Natural killer cell (primary cell): Measurements from ENCODE around the gene EBF4. TPM values are rescaled to one million over a fixed set of nuclear protein-coding genes. Genes with fewer than 3 reads are reported as not detected.

ENCODE experiments used
- ATAC-seq, 3 donors: fragments of 150-1000 bp in 2 of 3; fragments of 200-7000 bp in 1 of 3; cut with Tn5 transposase; 1 replicate in 1 of 3; 2 replicates in 2 of 3; pipeline ENCODE4 v1.10.0; 2021; ENCODE audit warnings: mild to moderate bottlenecking in 2 of 3, moderate library complexity in 2 of 3
- DNase-seq, 2 donors: peaks; one replicate each; pipeline versions ENCODE4 v3.0.0 to v3.0.0-alpha.2; 2013 to 2021; ENCODE audit warnings: mixed read lengths in 1 of 2
- H3K27ac ChIP-seq: one replicate; pipeline ENCODE4 v1.5.1; 2013; ENCODE audit warnings: mild to moderate bottlenecking, low read length
- H3K27me3 ChIP-seq: one replicate; pipeline ENCODE4 v1.6.1; 2013; ENCODE audit warnings: low read length; ENCODE audit not compliant: control insufficient read depth, insufficient read depth
- H3K36me3 ChIP-seq: one replicate; pipeline ENCODE4 v1.6.1; 2013; ENCODE audit warnings: low read length; ENCODE audit not compliant: control insufficient read depth, insufficient read depth
- H3K4me1 ChIP-seq: one replicate; pipeline ENCODE4 v1.6.1; 2013; ENCODE audit warnings: low read length; ENCODE audit not compliant: control insufficient read depth, insufficient read depth
- H3K4me3 ChIP-seq: one replicate; pipeline ENCODE4 v1.5.1; 2013; ENCODE audit warnings: low read length
- H3K9me3 ChIP-seq: one replicate; pipeline ENCODE4 v1.6.1; 2013; ENCODE audit warnings: low read length; ENCODE audit not compliant: control insufficient read depth, insufficient read depth
- H3K27ac Mint-ChIP-seq, 2 donors: one replicate each; pipeline ENCODE4 v1.8.0; 2022; ENCODE audit warnings: mild to moderate bottlenecking in 2 of 2, mixed read lengths in 2 of 2, moderate library complexity in 1 of 2
- H3K27me3 Mint-ChIP-seq, 2 donors: one replicate each; pipeline ENCODE4 v1.8.0; 2022; ENCODE audit warnings: low read depth in 2 of 2, mixed read lengths in 2 of 2
- H3K36me3 Mint-ChIP-seq: one replicate; pipeline ENCODE4 v1.8.0; 2022; ENCODE audit warnings: mixed read lengths
- H3K4me1 Mint-ChIP-seq, 2 donors: one replicate each; pipeline ENCODE4 v1.8.0; 2022; ENCODE audit warnings: mixed read lengths in 2 of 2
- H3K4me3 Mint-ChIP-seq: one replicate; pipeline ENCODE4 v1.8.0; 2022; ENCODE audit warnings: mild to moderate bottlenecking, moderate library complexity, mixed read lengths
- H3K9me3 Mint-ChIP-seq, 2 donors: one replicate each; pipeline ENCODE4 v1.8.0; 2022; ENCODE audit warnings: mixed read lengths in 2 of 2
- WGBS: methylation state at CpG from one replicate; pipeline ENCODE4 v1.1.7; 2013; ENCODE audit warnings: missing lambda C conversion rate; ENCODE audit not compliant: insufficient coverage; 5-methylcytosine and 5-hydroxymethylcytosine counted together
- intact Hi-C: fragments of 100-400 bp; cut with micrococcal nuclease; formaldehyde crosslinking; loops from one replicate; pipeline ENCODE4 v1.14.2; 2022
- total RNA-seq, 4 donors: library from RNA; stranded (reverse); fragments of 120-200 nt in 1 of 4; gene quantifications; one replicate each; pipeline versions ENCODE4 v1.2.3 to v1.2.4, GENCODE V29; 2013 to 2022
- TF ChIP-seq, protein P1 (sequence below): fragments of 200-600 bp; IDR thresholded peaks from one replicate; pipeline ENCODE4 v1.8.0; 2022; ENCODE audit warnings: antibody characterized with exemption

EBF4 gene
- total RNA-seq, 3 donors from 2014 or later (not counting 1 experiment from before 2014, with no cell fraction given), result 17.1 to 21.7 (median 20.4) TPM

DNA sequence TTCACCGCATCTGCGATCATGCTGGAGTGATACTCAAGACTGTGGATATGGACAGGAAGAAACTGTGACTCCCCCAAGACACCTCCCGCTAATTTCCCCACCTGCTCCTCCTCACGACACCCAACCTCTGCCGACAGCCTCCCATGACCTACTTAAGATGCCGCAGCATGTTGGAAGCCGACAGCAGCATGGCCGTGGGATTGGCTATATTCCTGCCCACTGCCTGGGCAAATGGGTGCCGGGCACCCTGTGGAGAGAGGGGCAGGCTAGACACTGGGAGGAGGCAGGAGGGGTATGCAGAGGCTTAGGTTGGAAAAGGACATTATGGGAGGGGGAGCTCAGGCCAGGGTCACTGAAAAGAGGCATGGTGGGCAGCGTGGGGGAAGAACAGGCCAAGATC, 33.0 kb upstream of the EBF4 start:
- WGBS, result 92% methylated on average over 10 of the region's 10 CpGs
- DNase-seq (no peak), ATAC-seq (no peak)
- Mint-ChIP-seq H3K27ac (no peak overlapping the region), H3K27me3 (no peaks in the 10 kb centered on the region), H3K4me1 (peaks cover 27 to 36% of the 10 kb centered on the region in 2 donors), H3K9me3 (no peaks in the 10 kb centered on the region), H3K4me3 (no peak overlapping the region), H3K36me3 (peaks cover 27% of the 10 kb centered on the region)
- Histone ChIP-seq H3K4me3 (no peak overlapping the region), H3K9me3 (no peaks in the 10 kb centered on the region), H3K4me1 (peaks cover 12% of the 10 kb centered on the region), H3K27ac (no peak overlapping the region), H3K36me3 (peaks cover 72% of the 10 kb centered on the region), H3K27me3 (no peaks in the 10 kb centered on the region)
- intact Hi-C loops, result no loop called here
- TF ChIP-seq, protein P1, sequence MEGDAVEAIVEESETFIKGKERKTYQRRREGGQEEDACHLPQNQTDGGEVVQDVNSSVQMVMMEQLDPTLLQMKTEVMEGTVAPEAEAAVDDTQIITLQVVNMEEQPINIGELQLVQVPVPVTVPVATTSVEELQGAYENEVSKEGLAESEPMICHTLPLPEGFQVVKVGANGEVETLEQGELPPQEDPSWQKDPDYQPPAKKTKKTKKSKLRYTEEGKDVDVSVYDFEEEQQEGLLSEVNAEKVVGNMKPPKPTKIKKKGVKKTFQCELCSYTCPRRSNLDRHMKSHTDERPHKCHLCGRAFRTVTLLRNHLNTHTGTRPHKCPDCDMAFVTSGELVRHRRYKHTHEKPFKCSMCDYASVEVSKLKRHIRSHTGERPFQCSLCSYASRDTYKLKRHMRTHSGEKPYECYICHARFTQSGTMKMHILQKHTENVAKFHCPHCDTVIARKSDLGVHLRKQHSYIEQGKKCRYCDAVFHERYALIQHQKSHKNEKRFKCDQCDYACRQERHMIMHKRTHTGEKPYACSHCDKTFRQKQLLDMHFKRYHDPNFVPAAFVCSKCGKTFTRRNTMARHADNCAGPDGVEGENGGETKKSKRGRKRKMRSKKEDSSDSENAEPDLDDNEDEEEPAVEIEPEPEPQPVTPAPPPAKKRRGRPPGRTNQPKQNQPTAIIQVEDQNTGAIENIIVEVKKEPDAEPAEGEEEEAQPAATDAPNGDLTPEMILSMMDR, result no peak

GRCh38 chr20:2663364-2663886, 29.2 kb upstream of the EBF4 start:
- ATAC-seq, result no peak
- no peaks in the 10 kb centered on the region for H3K9me3 Mint-ChIP-seq
- Histone ChIP-seq H3K4me3 (peak overlapping the region; percentile 55), H3K36me3 (peaks cover 34% of the 10 kb centered on the region), H3K9me3 (no peaks in the 10 kb centered on the region), H3K27ac (peak overlapping the region; percentile 96), H3K27me3 (no peaks in the 10 kb centered on the region), H3K4me1 (peaks cover 12% of the 10 kb centered on the region)
- TF ChIP-seq, protein P1, result no peak
- H3K36me3 Mint-ChIP-seq, result peaks cover 16% of the 10 kb centered on the region
- intact Hi-C loops, result loop anchor here (5.0 kb wide), 1 partner anchor 156 kb away; the partner anchor contains the start of gene ZNF343
- 7% methylated on average over 10 of the region's 13 CpGs for WGBS
- no peak for DNase-seq
- H3K27ac Mint-ChIP-seq, result peak overlapping the region; percentile 91 to 98
- H3K27me3 Mint-ChIP-seq, result peaks cover 0 to 3% of the 10 kb centered on the region in 2 donors
- H3K4me1 Mint-ChIP-seq, result peaks cover 16 to 31% of the 10 kb centered on the region in 2 donors
- peak overlapping the region; percentile 99 for H3K4me3 Mint-ChIP-seq

GRCh38 chr20:2663887-2664719, 28.5 kb upstream of the EBF4 start, which contains the start of gene IDH3B:
Gene IDH3B (minus strand): TSS chr20:2664216. CDS start chr20:2664188, 28 bp downstream.
- Mint-ChIP-seq H3K27ac (peak within 1 kb of the TSS; percentile 91 to 98), H3K4me1 (peaks cover 16 to 24% of the 10 kb centered on the region in 2 donors), H3K4me3 (peak within 1 kb of the TSS; percentile 99), H3K36me3 (peaks cover 10% of the 10 kb centered on the region), H3K27me3 (peaks cover 0 to 6% of the 10 kb centered on the region in 2 donors), H3K9me3 (no peaks in the 10 kb centered on the region)
- H3K27ac ChIP-seq, result peak within 1 kb of the TSS; percentile 96
- peak; percentile 90 to 95 for DNase-seq
- peaks cover 27% of the 10 kb centered on the region for H3K36me3 ChIP-seq
- ATAC-seq, result peak; percentile 96 to 97 (median 97)
- intact Hi-C loops, result loop anchor here (1.0 to 5.0 kb wide), 3 partner anchors 12 to 157 kb away; partner anchors contain the start of genes NOP56 and ZNF343
- H3K9me3 ChIP-seq, result no peaks in the 10 kb centered on the region
- TF ChIP-seq, protein P1, result no peak
- H3K4me1 ChIP-seq, result peaks cover 12% of the 10 kb centered on the region
- H3K27me3 ChIP-seq, result no peaks in the 10 kb centered on the region
- H3K4me3 ChIP-seq, result peak within 1 kb of the TSS; percentile 55
- 8% methylated on average over 49 of the region's 49 CpGs for WGBS
